K562 (cell line): ENCODE results near the gene DBNDD1. TPM values are rescaled to one million over a fixed set of nuclear protein-coding genes. Genes with fewer than 3 reads are reported as not detected.

ENCODE experiments used
- ATAC-seq: fragments of 200-7000 bp; cut with Tn5 transposase; 3 replicates; pipeline ENCODE4 v1.9.1; 2020; ENCODE audit warnings: moderate library complexity
- BruUV-seq: library from RNA; stranded (reverse); fragments of 400-500 nt; replicated peaks from 2 replicates; lab custom pipeline; 2021; lab: Mats Ljungman, UMichigan
- CTCF ChIA-PET: fragments of 300-600 bp; formaldehyde crosslinking; extraction: SDS; loops from one replicate; lab custom pipeline; 2021; ENCODE audit warnings: low intra/inter-chr PET ratio; lab: Yijun Ruan, JAX
- POLR2A ChIA-PET: fragments of 300-600, 350-650 bp; sonication (Branson Sonifier 250); formaldehyde crosslinking; extraction: SDS; loops from one replicate; lab custom pipeline; 2021; ENCODE audit warnings: antibody characterized with exemption, inconsistent platforms; lab: Yijun Ruan, JAX
- DNase-seq, 4 experiments: peaks; one replicate each; pipeline versions ENCODE4 v3.0.0 to v3.0.0-alpha.2; 2011 to 2018; ENCODE audit warnings: low spot score in 3 of 4, mixed read lengths in 3 of 4; ENCODE audit errors: extremely low read depth in 1 of 4
- FAIRE-seq: peaks from 2 replicates; lab custom pipeline; 2011; peaks lifted over from hg19 to GRCh38; lab: Jason Lieb, UNC
- H2AFZ ChIP-seq: 2 replicates; pipeline ENCODE4 v1.6.0; 2011; ENCODE audit warnings: low read depth, low read length, control low read depth, inconsistent platforms
- H3K27ac ChIP-seq: fragments of 200-600 bp; 3 replicates; pipeline ENCODE4 v1.8.0; 2011; ENCODE audit warnings: low read depth, mild to moderate bottlenecking, control low read depth, inconsistent platforms, low read length, moderate library complexity, mixed read lengths; ENCODE audit errors: extremely low read depth
- H3K27me3 ChIP-seq, 2 experiments: fragments of 300-600 bp in 1 of 2; 2 replicates in 1 of 2; 3 replicates in 1 of 2; pipeline versions ENCODE4 v1.6.0 to v1.8.0; 2011; ENCODE audit warnings: inconsistent platforms in 2 of 2, low read length in 2 of 2, mild to moderate bottlenecking in 1 of 2, mixed read lengths in 1 of 2, moderate library complexity in 1 of 2; ENCODE audit not compliant: control insufficient read depth in 2 of 2, insufficient read depth in 2 of 2
- H3K36me3 ChIP-seq: fragments of 300-600 bp; 3 replicates; pipeline ENCODE4 v1.8.0; 2011; ENCODE audit warnings: mild to moderate bottlenecking, low read length, inconsistent platforms; ENCODE audit not compliant: control insufficient read depth, insufficient read depth
- H3K4me1 ChIP-seq, 2 experiments: fragments of 200-600 bp in 1 of 2; replicated peaks in 1 of 2; 2 replicates in 1 of 2; 3 replicates in 1 of 2; pipeline versions ENCODE4 v1.5.1 to v1.8.0; 2011; ENCODE audit warnings: inconsistent platforms in 2 of 2, low read length in 2 of 2, mild to moderate bottlenecking in 1 of 2, mixed read lengths in 1 of 2, moderate library complexity in 1 of 2; ENCODE audit not compliant: control insufficient read depth in 2 of 2, insufficient read depth in 2 of 2
- H3K4me2 ChIP-seq: 2 replicates; pipeline ENCODE4 v1.6.1; 2011; ENCODE audit warnings: low read length, control low read depth, inconsistent platforms, mixed read lengths; ENCODE audit not compliant: insufficient read depth
- H3K4me3 ChIP-seq: fragments of 200-600 bp; sonication (generic), shearing (Covaris generic); 2 replicates; pipeline ENCODE4 v1.5.1; 2016; ENCODE audit warnings: control low read depth, inconsistent platforms
- H3K79me2 ChIP-seq: fragments of 200-600 bp; 3 replicates; pipeline ENCODE4 v1.8.0; 2011; ENCODE audit warnings: low read length, inconsistent platforms; ENCODE audit not compliant: control insufficient read depth, insufficient read depth
- H3K9ac ChIP-seq, 2 experiments: 2 replicates each; pipeline versions ENCODE4 v1.6.0 to v1.6.1; 2011; ENCODE audit warnings: low read depth in 2 of 2, low read length in 2 of 2, control low read depth in 1 of 2, inconsistent platforms in 1 of 2, mild to moderate bottlenecking in 1 of 2, mixed read lengths in 1 of 2; ENCODE audit not compliant: insufficient read depth in 1 of 2
- H3K9me1 ChIP-seq: one replicate; pipeline ENCODE4 v1.6.0; 2011; ENCODE audit warnings: inconsistent platforms, mild to moderate bottlenecking, low read length, moderate library complexity; ENCODE audit not compliant: control insufficient read depth, insufficient read depth
- H3K9me3 ChIP-seq: replicated peaks from 2 replicates; pipeline ENCODE4 v1.5.1; 2011; ENCODE audit warnings: low read depth, low read length, inconsistent platforms; ENCODE audit not compliant: control insufficient read depth, insufficient read depth
- H4K20me1 ChIP-seq: replicated peaks from 2 replicates; pipeline ENCODE4 v1.6.1; 2011; ENCODE audit warnings: low read length, inconsistent platforms, mixed read lengths; ENCODE audit not compliant: control insufficient read depth, insufficient read depth
- POLR2G ChIP-seq: fragments of 200-400 bp; formaldehyde crosslinking; IDR thresholded peaks from 2 replicates; pipeline ENCODE4 v1.6.1; 2017; ENCODE audit warnings: low read depth, mild to moderate bottlenecking, antibody characterized with exemption, low read length, moderate library complexity
- ZBTB1 ChIP-seq: sonication (generic); formaldehyde crosslinking; IDR thresholded peaks from 2 replicates; pipeline ENCODE4 v1.8.1; 2023; ENCODE audit warnings: missing genetic modification reagents, low read depth, mild to moderate bottlenecking, borderline replicate concordance
- ZNF274 ChIP-seq: IDR thresholded peaks from 2 replicates; pipeline ENCODE4 v1.6.1; 2011; ENCODE audit warnings: low read depth, mild to moderate bottlenecking, low read length, moderate library complexity, borderline replicate concordance
- WGBS: fragments of 100-300 bp; shearing (Covaris generic); methylation state at CpG from one replicate; pipeline ENCODE4 v1.1.6; 2016; ENCODE audit warnings: low coverage, mixed read lengths; ENCODE audit not compliant: insufficient coverage; ENCODE audit errors: missing lambda C conversion rate; 5-methylcytosine and 5-hydroxymethylcytosine counted together
- in situ Hi-C: fragments of 300-500 bp; cut with MboI; formaldehyde crosslinking; loops from 4 replicates; pipeline ENCODE4 v1.15.0; 2018; ENCODE audit warnings: inconsistent platforms, mixed read lengths
- intact Hi-C: fragments of 100-400 bp; cut with micrococcal nuclease; formaldehyde crosslinking; loops from 2 replicates; pipeline ENCODE4 v1.14.2; 2022
- polyA plus RNA-seq, 8 experiments: library from polyadenylated mRNA; depleted of rRNA in 4 of 8; stranded (reverse) in 5 of 8; unstranded in 3 of 8; fragments of >200 nt; fragmentation: Nextera tagmentation in 2 of 8; fragmentation: Illumina TruSeq in 1 of 8; extraction: Ambion mirVana in 2 of 8; extraction: Trizol in 1 of 8; gene quantifications; 2 replicates each; pipeline versions ENCODE4 v1.2.1 to v1.2.3, GENCODE V29; 2011 to 2014; ENCODE audit warnings: inconsistent platforms in 1 of 8, missing spikeins in 1 of 8
- total RNA-seq, 7 experiments: library from RNA; depleted of rRNA in 6 of 7; stranded (reverse); fragments of >200 nt in 6 of 7; fragmentation: Illumina TruSeq in 2 of 7; extraction: Trizol in 2 of 7; gene quantifications; 2 replicates each; pipeline versions ENCODE4 v1.2.1 to v1.2.3, GENCODE V29; 2011 to 2021; ENCODE audit warnings: low replicate concordance in 1 of 7
- TF ChIP-seq, protein P1 (sequence below): sonication (generic); formaldehyde crosslinking; IDR thresholded peaks from 2 replicates; pipeline ENCODE4 v1.8.0; 2023; ENCODE audit warnings: mild to moderate bottlenecking, missing genetic modification reagents

DBNDD1 gene
- total and polyA plus RNA-seq, 9 of the 15 experiments (the other 6 are each of a cell fraction or from before 2014, with no cell fraction given) = 0.55 to 13.0 (median 5.8) TPM

DNA sequence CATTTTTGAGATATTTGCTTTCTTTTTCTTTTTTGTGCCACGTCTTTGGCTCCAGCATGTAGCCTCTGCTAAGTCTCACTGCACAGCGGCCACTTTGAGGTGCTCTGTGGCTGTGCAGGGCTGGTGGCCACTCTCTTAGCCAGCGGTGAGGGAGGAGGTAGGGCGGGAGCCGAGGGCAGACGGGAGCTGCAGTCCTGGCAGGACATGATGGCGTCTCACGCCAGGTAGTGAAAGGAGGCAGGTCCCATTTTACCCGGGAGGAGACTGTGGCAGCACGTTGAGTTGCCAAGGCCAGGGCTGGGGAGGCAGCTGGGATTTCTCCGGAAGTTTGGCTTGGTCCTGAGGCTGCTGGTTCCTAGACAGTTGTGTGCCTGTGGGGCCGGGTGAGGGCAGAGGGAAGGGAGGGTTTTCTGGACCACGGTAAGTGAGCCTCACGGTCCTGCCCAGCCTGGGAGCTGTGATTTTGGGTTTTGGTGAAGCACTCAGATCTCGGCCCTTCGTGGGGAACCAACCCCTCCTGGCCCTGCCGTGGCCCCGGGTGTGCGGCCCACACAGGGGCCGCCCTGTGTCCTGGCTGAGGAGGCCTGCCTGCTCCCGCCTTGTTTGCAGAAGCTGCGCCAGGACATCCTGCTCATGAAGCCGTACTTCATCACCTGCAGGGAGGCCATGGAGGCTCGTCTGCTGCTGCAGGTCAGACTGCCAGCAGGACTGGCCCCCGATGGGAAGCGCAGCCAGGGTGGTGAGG is 56.3 kb downstream of the DBNDD1 start:
- Histone ChIP-seq H3K27ac (no peak overlapping the region), H3K9me1 (no peaks in the 10 kb centered on the region), H3K4me2 (no peak overlapping the region), H4K20me1 (0 out of 2 replicates have a peak, but pooled peaks cover 4% of the 10 kb centered on the region), H3K9ac (peak overlapping the region in 1 of 2 experiments; percentile 31; a peak in 1 of 4 replicates), H3K9me3 (no peaks in the 10 kb centered on the region), H3K4me3 (no peak overlapping the region), H3K79me2 (no peaks in the 10 kb centered on the region), H2AFZ (no peak overlapping the region), H3K36me3 (peaks cover 47% of the 10 kb centered on the region), H3K27me3 (no peaks in the 10 kb centered on the region), H3K4me1 (peaks cover 0 to 25% of the 10 kb centered on the region in 2 experiments; a peak in 2 of 5 replicates)
- ATAC-seq (no peak), FAIRE-seq (no peak), DNase-seq (no peak)
- in situ Hi-C loops = no loop called here
- peak; percentile 19; the same call in 1 of the 2 replicates for TF ChIP-seq POLR2G
- no peak for TF ChIP-seq ZNF274
- no peak for TF ChIP-seq ZBTB1 (CRISPR knock-in tag)
- TF ChIP-seq, protein P1, sequence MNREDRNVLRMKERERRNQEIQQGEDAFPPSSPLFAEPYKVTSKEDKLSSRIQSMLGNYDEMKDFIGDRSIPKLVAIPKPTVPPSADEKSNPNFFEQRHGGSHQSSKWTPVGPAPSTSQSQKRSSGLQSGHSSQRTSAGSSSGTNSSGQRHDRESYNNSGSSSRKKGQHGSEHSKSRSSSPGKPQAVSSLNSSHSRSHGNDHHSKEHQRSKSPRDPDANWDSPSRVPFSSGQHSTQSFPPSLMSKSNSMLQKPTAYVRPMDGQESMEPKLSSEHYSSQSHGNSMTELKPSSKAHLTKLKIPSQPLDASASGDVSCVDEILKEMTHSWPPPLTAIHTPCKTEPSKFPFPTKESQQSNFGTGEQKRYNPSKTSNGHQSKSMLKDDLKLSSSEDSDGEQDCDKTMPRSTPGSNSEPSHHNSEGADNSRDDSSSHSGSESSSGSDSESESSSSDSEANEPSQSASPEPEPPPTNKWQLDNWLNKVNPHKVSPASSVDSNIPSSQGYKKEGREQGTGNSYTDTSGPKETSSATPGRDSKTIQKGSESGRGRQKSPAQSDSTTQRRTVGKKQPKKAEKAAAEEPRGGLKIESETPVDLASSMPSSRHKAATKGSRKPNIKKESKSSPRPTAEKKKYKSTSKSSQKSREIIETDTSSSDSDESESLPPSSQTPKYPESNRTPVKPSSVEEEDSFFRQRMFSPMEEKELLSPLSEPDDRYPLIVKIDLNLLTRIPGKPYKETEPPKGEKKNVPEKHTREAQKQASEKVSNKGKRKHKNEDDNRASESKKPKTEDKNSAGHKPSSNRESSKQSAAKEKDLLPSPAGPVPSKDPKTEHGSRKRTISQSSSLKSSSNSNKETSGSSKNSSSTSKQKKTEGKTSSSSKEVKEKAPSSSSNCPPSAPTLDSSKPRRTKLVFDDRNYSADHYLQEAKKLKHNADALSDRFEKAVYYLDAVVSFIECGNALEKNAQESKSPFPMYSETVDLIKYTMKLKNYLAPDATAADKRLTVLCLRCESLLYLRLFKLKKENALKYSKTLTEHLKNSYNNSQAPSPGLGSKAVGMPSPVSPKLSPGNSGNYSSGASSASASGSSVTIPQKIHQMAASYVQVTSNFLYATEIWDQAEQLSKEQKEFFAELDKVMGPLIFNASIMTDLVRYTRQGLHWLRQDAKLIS (CRISPR knock-in tag) = no peak
- WGBS = 82% methylated on average over 25 of the region's 26 CpGs
- BruUV-seq = no TSS peak
- intact Hi-C loops = no loop called here
- POLR2A ChIA-PET = interaction anchor here (0.9 to 4.0 kb wide), 2 partner anchors 8 kb away, joined by 3 to 17 read pairs; no protein-coding TSS in a partner anchor
- CTCF ChIA-PET = no interaction called here
